ENCODE data around the gene CPNE4. TPM values are rescaled to one million over a fixed set of nuclear protein-coding genes. Genes with fewer than 3 reads are reported as not detected.

The CPNE4 gene
- total RNA-seq, 1 donor from 2014 or later: not detected

GRCh38 chr3:131701153-131701770 lies 333.6 kb downstream of the CPNE4 start:
- H3K27me3 Mint-ChIP-seq (ENCODE audit: unreplicated experiment): no peaks in the 10 kb centered on the region
- no peaks in the 10 kb centered on the region for H3K36me3 Mint-ChIP-seq (ENCODE audit: unreplicated experiment)
- TF ChIP-seq CTCF (IDR thresholded peaks at IDR 0.05): no peak

DNA sequence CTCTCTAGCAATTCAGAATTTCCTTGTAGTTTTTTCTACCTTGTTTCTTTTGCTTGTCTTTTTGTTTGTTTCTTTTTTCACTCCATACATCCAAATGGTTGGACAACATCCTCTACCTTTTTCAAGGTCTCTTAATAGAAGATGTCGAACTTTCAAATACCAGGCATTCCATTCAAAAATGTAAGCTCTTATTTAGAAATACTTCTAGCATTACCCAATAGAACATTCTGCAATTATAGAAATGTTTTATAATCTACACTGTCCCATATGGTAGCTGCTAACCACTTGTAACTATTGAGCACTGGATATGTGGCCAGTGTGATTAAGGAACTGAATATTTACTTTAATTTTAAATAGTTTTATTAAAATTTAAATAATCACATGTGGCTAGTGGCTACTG lies 335.8 kb downstream of the CPNE4 start:
- no peak overlapping the region for H3K27ac Mint-ChIP-seq (ENCODE audit: unreplicated experiment)

More at GRCh38 chr3:131701153-131701770, 333.6 kb downstream of the CPNE4 start:
- H3K9me3 Mint-ChIP-seq (ENCODE audit: unreplicated experiment): peaks cover 6% of the 10 kb centered on the region
- no peak overlapping the region for H3K27ac Mint-ChIP-seq (ENCODE audit: unreplicated experiment)
- no peaks in the 10 kb centered on the region for H3K4me1 Mint-ChIP-seq (ENCODE audit: unreplicated experiment)
- no peak for DNase-seq (ENCODE audit: extremely low spot score, unreplicated experiment)
- no peak overlapping the region for H3K4me3 Mint-ChIP-seq (ENCODE audit: unreplicated experiment)

DNA sequence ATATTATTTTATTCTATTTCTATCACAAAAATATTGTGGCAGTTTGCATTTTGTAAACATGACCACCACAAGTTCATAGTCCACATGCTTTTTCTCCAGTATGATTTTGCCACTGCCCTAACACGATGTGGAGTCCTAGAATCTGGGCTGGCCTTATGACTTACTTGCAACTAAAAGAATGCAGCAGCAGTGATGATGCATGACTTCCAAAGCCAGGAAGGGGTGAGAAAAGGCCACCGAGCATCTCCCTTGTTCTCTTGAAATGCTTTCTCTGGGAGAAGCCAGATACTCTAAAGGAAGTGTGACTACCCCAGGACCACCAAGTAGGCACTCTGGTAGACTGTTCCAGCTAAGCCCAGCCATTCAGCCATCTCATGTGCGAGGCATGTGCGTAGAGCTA lies 340.4 kb downstream of the CPNE4 start:
- no peaks in the 10 kb centered on the region for H3K9me3 Mint-ChIP-seq (ENCODE audit: unreplicated experiment)
- TF ChIP-seq CTCF (IDR thresholded peaks at IDR 0.05): no peak
- H3K36me3 Mint-ChIP-seq (ENCODE audit: unreplicated experiment): no peaks in the 10 kb centered on the region
- no peak overlapping the region for H3K27ac Mint-ChIP-seq (ENCODE audit: unreplicated experiment)
- no peak overlapping the region for H3K4me3 Mint-ChIP-seq (ENCODE audit: unreplicated experiment)
- no peaks in the 10 kb centered on the region for H3K27me3 Mint-ChIP-seq (ENCODE audit: unreplicated experiment)
- DNase-seq (ENCODE audit: extremely low spot score, unreplicated experiment): no peak
- H3K4me1 Mint-ChIP-seq (ENCODE audit: unreplicated experiment): no peaks in the 10 kb centered on the region

More for the DNA sequence above, 335.8 kb downstream of the CPNE4 start:
- H3K4me1 Mint-ChIP-seq (ENCODE audit: unreplicated experiment): no peaks in the 10 kb centered on the region
- peaks cover 6% of the 10 kb centered on the region for H3K9me3 Mint-ChIP-seq (ENCODE audit: unreplicated experiment)
- TF ChIP-seq CTCF (IDR thresholded peaks at IDR 0.05): no peak
- H3K27me3 Mint-ChIP-seq (ENCODE audit: unreplicated experiment): no peaks in the 10 kb centered on the region
- DNase-seq (ENCODE audit: extremely low spot score, unreplicated experiment): no peak
- no peaks in the 10 kb centered on the region for H3K36me3 Mint-ChIP-seq (ENCODE audit: unreplicated experiment)
- no peak overlapping the region for H3K4me3 Mint-ChIP-seq (ENCODE audit: unreplicated experiment)

GRCh38 chr3:131692356-131692755 lies 342.5 kb downstream of the CPNE4 start:
- H3K4me3 Mint-ChIP-seq (ENCODE audit: unreplicated experiment): no peak overlapping the region
- no peak overlapping the region for H3K27ac Mint-ChIP-seq (ENCODE audit: unreplicated experiment)
- H3K4me1 Mint-ChIP-seq (ENCODE audit: unreplicated experiment): no peaks in the 10 kb centered on the region
- no peaks in the 10 kb centered on the region for H3K36me3 Mint-ChIP-seq (ENCODE audit: unreplicated experiment)
- DNase-seq (ENCODE audit: extremely low spot score, unreplicated experiment): no peak
- no peaks in the 10 kb centered on the region for H3K9me3 Mint-ChIP-seq (ENCODE audit: unreplicated experiment)
- no peaks in the 10 kb centered on the region for H3K27me3 Mint-ChIP-seq (ENCODE audit: unreplicated experiment)
- TF ChIP-seq CTCF (IDR thresholded peaks at IDR 0.05): no peak

DNA sequence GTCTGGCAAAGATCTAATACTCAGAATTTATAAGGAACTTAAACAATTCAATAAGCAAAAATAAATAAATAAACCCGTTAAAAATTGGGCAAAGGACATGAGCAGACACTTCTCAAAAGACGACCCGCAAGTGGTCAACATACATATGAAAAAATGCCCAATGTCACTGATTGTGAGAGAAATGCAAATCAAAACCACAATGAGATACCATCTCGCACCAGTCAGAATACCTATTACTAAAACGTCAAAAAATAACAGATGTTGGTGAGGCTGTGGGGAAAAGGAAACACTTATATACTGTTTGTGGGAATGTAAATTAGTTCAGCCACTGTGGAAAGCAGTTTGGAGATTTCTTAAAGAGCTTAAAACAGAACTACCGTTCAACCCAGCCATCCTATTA lies 344.0 kb downstream of the CPNE4 start:
- H3K4me1 Mint-ChIP-seq (ENCODE audit: unreplicated experiment): no peaks in the 10 kb centered on the region
- H3K36me3 Mint-ChIP-seq (ENCODE audit: unreplicated experiment): no peaks in the 10 kb centered on the region
- no peaks in the 10 kb centered on the region for H3K9me3 Mint-ChIP-seq (ENCODE audit: unreplicated experiment)
- no peaks in the 10 kb centered on the region for H3K27me3 Mint-ChIP-seq (ENCODE audit: unreplicated experiment)
- no peak for DNase-seq (ENCODE audit: extremely low spot score, unreplicated experiment)
- no peak overlapping the region for H3K4me3 Mint-ChIP-seq (ENCODE audit: unreplicated experiment)
- H3K27ac Mint-ChIP-seq (ENCODE audit: unreplicated experiment): no peak overlapping the region
- no peak for TF ChIP-seq CTCF (IDR thresholded peaks at IDR 0.05)

Measured in osteocyte (in vitro differentiated cells).